Stimulated activated CD8-positive, alpha-beta memory T cell treated with anti-CD3 and anti-CD28 coated beads, Interleukin-2, amount 100 ng/mL, for 1 hour (primary cell): ENCODE measurements around the gene IGLL1.
A peak's percentile ranks its signal among the peaks of the same experiment; 100 is the strongest.
"Not testable (repeated sequence)": the region's sequence is repeated elsewhere in the genome, so short reads cannot be mapped to it uniquely, and the experiment has no call there.

ENCODE experiments used
- DNase-seq, 2 donors: peaks; one replicate each; pipeline ENCODE4 v3.0.0-alpha.2; 2020; ENCODE audit warnings: low read depth in 2 of 2

The IGLL1 gene

DNA sequence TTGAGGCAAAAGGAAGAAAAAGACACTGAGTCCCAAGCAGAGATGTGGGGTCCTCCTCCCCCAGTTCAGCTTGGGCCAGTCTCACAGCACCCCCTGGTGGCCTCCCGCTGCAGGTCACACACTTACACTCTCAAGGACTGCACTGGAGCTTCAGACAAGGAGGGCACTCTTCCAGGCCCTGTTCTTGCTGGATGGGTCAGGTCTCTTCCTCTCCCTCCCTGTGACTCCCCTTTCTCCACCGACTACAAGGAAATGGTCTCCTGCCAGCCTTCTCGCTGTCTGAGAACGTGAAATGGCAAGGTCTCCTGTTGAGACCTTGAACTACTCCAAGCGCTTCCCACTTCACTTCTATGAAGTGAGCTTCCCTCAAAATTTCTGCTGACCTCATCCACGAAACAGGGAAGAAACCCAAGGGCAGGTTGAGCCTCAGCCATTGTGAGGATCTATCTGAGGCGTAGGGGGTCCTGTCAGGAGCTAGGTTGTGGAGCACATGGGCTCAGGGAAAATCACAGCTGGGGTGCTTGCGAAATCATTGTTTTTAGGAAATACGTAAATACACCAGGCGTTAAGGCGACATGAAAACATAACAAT, 11.2 kb upstream of the IGLL1 start:
- DNase-seq = peak; percentile 11 to 33

DNA sequence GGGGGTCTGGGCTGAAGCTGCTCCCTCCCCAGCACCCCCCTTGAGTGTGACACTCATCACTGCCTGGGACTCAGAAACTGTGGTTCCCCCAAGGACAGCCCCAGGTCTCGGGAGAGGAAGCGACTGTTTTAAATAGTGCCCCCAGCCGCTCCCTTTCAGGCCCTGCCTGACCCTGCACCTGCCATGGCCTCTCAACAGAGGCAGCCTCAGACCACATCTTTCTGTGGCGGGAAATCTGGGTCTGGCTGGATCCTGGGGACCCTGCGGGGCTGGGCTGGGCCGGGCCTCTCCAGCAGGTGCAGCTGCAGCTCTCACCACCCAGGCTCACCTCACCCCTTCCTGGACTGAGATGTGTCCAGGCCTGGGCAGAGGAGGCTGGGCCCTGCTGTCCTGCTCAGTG, 3.7 kb upstream of the IGLL1 start:
- DNase-seq = no peak

DNA sequence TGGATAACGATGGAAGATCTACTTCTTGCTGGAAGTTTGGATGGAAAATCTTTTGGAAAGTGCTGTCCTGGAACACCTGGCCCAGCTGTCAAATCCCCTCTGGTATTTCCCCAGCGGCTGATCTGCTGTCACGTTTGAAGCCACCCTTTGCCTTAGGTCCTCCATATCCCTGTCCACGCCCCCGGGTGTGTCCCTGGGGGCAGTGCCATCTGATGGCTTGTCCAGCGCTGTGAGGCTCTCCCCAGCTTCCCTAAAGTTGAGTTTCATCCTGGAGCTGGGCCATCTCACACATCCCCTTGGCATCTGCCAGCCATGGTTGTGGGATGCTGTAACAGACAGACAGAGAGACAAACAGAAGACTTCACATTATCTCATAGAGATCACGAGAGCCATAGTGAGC, 3.1 kb upstream of the IGLL1 start:
- DNase-seq = no peak

DNA sequence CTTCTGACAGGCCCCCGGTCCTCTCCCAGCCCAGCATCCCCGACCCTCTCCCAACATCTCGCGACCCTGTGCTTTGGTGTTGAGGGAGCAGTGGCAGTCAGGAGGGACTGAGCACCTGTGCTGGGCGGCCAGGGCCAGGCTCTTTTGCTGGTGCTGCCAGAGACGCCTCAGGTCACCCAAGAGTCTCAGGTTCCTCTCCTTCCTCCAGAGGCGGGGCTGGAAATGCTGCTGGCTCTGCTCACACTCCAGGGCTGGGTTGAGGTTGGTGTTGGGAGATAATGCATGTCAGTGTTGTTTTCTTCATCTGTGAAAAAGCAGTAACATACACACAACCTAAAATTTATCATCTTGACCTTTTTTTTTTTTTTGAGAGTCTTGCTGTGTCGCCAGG, 1.2 kb upstream of the IGLL1 start:
- DNase-seq = no peak

DNA sequence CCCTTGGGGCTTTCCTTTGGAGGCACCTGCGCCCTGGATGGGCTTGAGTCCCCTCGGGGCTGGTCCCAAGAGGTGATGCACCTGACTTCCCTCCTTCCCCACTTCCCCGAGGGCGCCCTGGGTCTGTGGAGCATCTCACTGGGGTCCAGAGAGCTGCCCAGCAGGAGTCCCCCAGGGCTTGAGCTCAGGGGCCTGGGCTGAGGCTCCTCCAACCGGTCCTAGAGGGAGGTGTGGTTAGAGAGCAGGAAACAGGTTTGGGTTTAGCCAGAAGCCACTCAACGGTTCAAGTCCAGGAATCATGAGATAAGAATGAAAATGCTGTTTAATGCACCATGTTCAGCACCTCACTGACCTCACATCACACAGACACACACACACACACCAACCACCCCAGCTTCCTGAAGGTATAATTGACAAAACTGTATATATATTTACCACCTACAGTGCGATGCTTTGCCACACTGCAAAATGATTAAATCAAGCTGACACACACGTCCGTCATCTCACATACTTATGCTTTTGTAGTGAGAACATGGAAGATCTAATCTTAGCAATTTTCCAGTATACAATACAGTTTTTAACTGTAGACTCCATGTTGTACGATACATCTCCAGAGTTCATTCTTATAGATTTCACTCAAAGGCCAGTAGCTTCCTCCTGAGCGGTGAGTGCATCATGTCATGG, 628 bp upstream of the IGLL1 start:
- no peak for DNase-seq

DNA sequence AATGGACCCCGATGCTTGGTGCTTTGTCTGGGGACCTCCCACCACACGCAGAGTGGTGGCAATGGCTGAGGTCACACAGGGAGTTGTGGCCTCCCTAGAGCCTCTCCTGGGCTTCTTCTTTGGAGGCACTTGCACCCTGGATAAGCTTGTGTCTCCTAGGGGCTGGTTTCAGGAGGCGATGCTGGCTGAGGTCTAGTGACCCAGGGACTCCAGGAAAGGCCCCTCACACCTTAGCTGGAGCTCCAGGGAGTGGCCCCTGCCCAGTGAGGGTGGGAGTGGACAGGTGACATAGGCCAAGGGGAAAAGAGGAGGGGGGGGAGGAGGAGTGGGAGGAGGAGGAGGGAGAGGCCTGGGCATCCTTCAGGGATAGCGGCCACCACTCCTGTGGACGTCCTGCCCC, 810 bp downstream of the IGLL1 start:
- no peak for DNase-seq

DNA sequence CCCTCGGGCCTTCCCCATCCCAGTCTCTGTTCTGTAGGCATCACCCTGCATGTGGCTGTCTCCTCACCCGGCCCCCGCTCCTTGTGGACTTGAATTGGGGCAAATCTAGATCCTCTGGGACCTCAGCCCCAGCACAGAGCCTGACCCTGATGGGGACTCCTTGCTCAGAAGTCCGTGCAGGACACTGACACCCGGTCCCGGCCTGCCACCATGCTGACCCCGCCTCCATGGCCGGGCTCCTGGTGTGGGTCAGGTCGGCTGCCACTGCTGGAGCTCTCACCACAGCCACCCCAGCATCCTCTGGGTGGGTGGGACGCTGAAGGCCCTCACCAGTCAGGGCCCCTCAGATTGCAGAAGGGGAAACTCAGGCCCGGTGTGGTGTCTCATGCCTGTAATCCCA, 1.8 kb downstream of the IGLL1 start:
- no peak for DNase-seq

DNA sequence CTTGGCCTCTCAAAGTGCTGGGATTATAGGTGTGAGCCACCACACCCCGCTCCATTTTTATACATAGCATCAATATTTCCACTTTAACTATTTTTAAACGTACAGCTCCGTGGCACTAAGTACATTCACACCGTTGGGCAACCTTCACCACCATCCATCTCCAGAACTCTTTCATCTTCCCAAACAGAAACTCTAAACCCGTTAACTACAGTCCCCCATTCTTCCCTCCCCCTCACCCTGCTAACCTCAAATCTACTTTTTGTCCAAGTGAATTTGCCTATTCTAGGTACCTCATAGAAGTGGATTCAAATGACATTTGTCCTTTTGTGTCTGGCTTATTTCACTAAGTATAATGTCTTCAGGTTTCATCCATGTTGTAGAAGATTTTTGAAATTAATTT, 3.4 kb downstream of the IGLL1 start:
- DNase-seq = no peak

DNA sequence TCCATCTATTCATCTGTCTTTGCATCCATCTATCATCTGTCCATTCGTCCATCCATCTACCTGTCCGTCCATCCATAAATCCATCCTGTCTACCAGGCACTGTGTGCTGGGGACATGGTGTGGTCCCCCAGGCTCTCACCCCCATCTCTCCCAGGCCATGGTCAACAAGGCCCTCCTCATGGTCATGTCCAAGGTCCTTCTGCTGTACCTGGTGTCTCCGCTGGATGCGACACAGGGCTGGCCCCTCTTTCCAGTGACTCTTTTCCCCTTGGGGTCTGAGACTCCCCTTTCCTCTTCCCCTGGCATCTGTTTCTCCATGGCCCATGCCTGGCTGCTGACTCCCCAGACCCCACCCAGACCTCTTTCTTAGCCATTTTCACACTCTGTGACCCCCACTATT, 4.5 kb downstream of the IGLL1 start:
- no peak for DNase-seq

DNA sequence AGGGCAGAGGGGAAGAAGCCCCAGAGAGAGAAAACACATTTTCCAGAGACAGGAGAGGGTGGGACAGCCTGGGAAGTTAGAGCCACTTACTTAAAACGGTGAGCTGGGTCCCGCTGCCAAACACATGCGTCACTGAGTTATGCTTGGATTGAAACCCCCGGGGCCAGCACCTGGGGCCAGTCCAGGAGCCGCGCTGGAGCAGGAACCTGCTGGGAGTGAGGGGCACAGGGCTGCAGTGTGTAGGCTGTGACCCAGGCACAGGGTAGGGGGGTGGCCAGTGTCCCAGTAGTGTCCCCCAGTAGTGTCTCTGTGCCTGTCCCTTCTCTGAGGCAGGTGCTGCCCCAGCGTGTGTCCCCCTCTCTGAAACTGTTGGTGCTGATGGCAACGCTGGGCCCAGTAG, 5.2 kb downstream of the IGLL1 start:
- DNase-seq = no peak

DNA sequence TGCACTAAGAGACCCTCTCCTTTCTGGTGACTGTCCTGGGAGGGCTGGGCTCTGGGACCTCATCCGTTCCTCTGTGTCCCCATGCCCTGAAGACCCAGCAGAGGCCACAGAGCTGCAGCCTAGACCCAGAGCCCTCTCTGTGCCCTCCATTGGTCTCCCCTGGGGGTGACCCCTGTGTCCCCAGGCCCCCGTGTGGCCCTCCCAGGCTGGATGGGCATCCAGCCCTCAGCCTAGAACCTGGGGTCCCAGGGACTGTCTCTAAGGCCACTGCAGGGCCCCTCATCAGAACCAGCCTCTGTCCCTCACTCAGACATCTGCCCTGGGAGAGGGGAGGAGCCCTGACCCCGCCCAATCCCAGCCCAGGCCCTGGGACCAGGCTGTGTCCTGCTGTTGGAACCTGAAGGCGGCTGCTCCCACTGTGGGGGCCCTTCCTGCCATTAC, 5.7 kb downstream of the IGLL1 start:
- no peak for DNase-seq

DNA sequence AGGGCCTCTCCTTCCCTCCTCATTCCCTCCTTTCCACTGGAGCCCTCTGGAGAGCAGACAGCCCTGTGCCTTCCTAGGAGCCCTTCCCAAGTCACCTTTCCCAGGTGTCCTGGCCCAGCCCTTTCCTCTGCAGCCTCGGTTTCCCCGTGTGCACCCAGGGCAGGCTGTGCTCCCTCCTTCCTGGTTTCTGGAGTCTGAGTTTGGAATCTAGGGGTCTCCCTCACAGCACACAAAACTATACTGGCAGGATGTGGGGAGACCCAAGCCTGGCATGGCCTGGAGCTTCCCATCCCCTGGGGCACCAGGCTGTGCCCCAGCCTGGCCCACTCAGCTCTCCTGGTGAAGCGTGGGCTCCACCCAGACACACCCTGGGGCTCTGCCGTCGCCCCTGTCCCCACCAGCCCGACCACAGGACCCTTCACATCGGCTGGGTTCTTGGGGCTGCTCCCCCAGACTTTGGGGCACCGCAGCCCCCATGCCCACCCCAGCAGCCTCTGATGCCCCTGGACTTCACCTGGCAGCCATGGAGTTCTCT, 6.3 kb downstream of the IGLL1 start:
- not testable (repeated sequence) for DNase-seq

DNA sequence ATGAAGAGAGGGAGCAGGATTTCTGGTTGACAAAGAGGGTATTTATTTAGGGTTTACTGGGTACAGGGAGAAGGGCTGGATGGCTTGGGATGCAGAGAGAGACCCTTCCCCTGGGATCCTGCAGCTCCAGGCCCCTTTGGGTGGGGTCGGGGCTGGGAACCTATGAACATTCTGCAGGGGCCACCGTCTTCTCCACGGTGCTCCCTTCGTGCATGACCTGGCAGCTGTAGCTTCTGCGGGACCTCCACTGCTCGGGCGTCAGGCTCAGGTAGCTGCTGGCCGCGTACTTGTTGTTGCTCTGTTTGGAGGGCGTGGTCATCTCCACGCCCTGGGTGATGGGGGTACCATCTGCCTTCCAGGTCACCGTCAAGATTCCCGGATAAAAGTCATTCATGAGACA, 7.0 kb downstream of the IGLL1 start:
- not testable (repeated sequence) for DNase-seq

DNA sequence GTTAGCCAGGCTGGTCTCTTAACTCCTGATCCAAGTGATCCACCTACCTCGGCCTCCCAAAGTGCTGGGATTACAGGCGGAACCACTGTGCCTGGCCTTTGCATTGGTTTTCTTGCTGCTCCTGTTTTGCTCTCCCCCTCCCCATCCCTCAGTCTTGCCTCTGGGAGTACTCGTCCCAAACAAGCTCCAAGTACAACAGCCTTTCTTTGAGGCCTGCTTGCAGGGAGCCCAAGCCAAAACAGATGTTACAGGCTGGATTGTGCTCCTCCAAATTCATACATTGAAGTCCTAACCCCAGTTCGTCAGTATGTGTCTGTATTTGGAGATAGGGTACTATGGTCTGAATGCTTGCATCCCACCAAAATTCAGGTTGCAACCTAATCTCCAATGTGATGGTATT, 8.6 kb downstream of the IGLL1 start:
- DNase-seq = no peak

DNA sequence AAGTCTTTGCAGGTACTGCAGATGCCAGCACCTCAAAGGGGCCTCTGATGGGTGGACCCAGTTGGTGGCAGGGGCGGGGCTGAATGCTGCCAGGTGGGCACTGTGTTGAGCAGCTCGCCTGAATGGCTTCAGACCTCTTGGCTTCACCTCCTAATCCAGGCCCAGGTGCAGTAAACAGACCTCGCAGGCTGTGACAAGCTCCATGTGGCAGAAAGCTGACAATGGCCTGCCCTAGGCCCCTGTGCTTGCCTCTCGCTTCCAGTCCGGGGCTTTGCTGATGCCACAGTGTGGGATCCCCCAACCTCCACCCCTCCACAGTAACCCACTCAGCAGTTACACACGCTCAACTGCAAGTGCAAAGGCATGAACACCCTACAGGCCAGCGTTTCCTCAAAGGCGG, 9.4 kb downstream of the IGLL1 start:
- DNase-seq = no peak

DNA sequence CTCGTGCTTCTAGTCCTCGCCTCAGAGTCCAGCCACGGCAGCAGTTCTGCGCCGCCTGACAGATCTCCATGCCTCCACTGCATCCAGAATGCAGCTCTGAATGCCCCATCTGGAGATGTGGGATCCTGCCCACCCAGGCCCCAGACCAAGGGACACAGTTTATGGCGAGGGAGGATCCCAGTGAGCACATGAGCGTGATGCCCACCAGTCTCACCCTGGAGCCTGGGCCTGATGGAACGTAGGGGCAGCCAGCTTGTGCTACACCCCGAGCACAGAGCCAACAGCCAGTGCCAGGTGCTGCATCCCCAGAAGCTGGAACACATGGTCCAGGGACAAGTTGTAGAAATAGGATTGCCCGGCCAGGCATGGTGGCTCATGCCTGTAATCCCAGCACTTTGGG, 10.4 kb downstream of the IGLL1 start:
- DNase-seq = no peak

DNA sequence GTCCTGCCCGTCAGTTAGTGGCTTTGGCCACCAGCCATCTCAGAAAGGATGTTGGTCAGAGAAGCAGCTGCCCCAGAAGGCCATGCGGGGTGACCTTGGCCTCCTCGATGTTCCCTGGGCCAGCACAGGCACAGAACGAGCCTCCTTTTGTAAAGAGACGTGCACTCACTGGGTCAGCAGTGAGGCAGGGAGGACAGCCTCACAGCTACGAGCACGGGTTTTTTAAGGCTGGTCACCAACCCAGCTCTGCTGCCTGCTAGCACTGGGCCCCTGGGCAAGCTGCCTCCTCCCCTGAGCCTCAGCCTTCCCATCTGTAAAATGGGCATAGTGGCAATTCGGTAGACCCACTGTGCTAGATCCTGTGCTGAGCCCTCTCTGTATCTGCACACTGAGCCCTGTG, 10.8 kb downstream of the IGLL1 start:
- DNase-seq = no peak

DNA sequence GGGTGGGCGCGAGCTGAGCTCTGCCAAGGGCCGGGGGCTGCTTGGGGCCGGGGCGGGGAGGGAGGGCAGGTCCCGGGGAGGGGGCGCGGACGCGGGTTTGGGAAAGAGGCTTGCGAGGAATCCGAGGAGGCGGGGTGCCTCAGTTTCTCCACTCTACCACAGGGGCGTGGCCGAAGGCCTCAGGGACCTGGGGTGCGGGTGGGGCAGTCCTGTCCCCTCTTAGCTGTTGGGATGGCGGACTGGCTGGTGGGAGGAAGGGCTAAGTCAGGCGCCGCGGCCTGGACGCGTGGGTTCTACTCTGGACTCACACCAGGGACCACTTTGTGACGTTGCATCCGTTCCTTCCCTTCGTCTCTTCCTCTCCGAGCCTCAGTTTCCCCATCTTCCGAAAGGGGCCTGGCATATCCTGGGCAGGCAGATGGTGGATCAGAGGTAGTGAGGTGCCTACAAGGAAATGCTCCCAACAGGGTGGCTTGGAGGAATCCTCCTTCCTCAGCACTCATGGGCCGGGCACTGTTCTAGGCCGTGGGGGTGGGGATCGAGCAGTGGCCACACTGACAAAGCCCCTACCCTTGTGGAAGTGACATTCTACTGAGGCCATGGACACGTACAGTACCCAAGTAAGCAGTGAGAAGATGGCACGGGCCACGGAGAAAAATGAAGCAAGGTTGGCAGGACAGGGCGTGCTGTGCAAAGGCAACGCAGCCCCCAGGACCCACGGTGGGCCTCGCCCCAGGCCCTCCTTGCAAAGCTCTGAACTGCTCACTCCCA, 13.2 kb downstream of the IGLL1 start:
- DNase-seq = no peak

DNA sequence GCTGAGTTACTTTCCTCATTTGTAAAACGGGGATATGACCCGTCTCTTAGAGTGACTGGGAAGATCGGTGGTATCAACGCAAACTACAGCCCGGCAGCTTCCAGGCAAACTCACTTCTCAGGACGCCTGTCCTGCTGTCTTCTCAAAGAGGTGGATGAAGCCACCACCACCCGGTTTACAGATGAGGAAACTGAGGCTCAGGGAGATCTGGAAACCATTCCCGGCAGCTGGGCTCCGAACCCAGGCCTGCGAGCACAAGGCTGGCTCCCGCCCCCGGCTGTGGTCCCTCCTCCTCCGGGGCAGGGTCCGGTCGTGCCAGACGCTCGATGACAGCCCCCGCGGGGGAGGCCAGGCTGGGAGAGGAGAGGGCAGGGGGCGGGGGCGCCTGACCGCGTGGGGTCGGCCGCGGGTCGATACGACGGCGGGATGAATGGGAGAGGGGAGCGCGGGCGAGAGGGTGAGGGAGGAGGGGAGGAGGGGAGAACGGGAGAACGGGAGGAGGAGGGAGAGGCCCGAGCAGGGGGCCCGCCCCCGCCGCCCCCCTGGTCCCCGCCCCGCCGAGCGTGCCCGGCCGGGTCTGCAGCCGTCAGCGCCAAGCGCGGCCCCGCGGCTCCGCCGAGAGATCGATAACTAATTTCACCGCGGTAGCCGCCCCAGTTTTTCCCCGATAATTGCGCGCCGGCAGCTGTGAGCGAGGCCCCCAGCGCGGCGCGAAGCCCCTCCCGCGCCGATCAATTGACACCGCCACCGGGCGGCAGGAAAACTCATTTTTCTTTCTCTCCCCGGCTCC, 14.0 kb downstream of the IGLL1 start:
- no peak for DNase-seq

DNA sequence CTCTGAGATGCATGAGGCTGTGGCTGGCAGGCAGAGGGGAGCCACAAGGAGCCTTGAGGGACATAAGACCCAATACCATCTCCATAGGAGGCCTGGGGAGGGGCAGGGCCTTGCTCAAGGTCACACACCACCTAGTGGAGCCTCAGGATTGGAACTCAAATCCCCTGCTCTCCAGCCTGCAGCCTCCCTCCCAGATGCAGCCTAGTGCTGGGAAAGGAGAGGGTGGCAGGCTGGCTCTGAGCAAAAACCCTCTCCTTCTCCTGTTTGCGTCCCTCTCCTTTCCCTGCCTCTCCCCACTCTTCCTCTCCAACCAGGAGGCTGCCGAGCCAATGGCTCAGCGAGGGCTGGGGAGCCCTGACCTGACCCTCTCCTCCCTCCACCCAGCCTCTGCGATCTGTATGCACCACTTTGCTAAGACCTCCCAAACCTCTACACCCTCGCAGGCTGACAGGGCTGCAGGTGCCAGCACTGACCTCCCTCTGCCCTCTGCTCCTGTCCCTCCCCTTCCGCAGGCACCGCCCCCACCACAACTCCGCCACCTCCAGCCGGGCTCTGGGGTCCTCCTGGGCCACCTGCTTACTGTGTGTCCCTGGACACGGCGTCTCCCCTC, 14.7 kb downstream of the IGLL1 start:
- no peak for DNase-seq

DNA sequence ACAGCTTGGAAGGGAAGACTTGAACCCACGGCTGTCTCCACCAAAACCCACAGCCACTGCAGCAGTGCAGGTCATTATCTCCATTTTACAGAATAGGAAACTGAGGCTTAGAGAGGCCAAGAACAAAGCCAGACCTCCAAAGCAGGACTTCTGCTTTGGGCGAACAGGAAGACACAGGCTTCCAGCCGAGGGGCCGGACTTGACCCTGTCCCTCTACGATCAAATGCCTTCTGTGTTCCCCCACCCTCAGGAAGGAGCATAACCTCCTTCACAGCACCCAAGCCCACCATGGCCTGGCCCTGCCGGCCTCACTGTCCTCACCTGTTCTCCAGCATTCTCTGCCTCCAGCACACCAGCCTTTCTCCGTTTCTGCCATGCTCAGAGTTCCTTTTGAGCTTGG, 15.8 kb downstream of the IGLL1 start:
- DNase-seq = no peak

DNA sequence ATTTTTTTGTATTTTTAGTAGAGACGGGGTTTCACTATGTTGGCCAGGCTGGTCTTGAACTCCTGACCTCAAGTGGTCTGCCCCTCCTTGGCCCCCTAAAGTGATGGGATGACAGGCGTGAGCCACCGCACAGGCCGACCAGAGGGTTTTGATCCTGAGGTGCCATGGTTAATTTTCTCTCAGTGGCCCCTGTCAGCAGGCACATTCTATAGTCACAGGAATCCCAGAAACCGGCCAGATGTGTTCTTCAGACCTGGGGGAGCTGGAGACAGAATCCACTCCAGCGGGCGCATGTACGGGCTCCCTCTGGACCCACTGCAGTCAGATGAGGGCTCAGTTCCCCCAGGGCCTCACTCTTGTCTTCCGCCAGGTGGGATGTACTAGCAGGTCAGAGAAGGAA, 17.0 kb downstream of the IGLL1 start:
- DNase-seq = no peak
